Thyroid gland (tissue), 4 donors: ENCODE results near the gene SESN3.

Source experiments
- POLR2A ChIP-seq, 2 donors: fragments of 450-650 bp; IDR thresholded peaks; one replicate each; pipeline ENCODE4 v1.6.1; 2017; ENCODE audit warnings: antibody characterized with exemption in 2 of 2, mild to moderate bottlenecking in 2 of 2, moderate library complexity in 1 of 2
- TF ChIP-seq, protein P1 (sequence below), 6 experiments: fragments of 200-600 bp in 3 of 6; fragments of 450-650 bp in 3 of 6; sonication (generic) in 3 of 6; IDR thresholded peaks; one replicate each; pipeline ENCODE4 v1.5.1; 2016 to 2019; ENCODE audit warnings: antibody characterized with exemption in 6 of 6, mild to moderate bottlenecking in 2 of 6, inconsistent platforms in 1 of 6, moderate library complexity in 1 of 6

DNA sequence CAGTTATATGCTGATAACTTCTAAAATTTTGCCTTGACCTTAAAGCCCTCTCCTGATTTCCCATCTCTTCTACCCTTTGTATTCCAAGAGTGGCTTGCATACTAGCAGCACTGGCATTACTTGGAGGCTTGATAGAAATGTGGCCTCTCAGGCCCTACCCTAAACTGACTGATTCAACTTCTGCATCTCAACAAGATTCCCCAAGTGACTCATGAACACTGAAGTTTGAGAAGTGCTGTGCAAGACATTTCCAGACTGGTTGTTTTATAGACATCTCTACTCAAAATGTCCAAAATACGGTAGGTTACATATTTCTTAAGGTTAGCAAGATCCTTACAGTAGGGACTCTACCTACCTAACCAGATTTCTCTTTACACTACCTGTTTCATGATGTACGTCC is 48.6 kb downstream of the SESN3 start:
- TF ChIP-seq, protein P1, sequence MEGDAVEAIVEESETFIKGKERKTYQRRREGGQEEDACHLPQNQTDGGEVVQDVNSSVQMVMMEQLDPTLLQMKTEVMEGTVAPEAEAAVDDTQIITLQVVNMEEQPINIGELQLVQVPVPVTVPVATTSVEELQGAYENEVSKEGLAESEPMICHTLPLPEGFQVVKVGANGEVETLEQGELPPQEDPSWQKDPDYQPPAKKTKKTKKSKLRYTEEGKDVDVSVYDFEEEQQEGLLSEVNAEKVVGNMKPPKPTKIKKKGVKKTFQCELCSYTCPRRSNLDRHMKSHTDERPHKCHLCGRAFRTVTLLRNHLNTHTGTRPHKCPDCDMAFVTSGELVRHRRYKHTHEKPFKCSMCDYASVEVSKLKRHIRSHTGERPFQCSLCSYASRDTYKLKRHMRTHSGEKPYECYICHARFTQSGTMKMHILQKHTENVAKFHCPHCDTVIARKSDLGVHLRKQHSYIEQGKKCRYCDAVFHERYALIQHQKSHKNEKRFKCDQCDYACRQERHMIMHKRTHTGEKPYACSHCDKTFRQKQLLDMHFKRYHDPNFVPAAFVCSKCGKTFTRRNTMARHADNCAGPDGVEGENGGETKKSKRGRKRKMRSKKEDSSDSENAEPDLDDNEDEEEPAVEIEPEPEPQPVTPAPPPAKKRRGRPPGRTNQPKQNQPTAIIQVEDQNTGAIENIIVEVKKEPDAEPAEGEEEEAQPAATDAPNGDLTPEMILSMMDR (IDR thresholded peaks at IDR 0.05) = no peak
- no peak for TF ChIP-seq POLR2A (IDR thresholded peaks at IDR 0.05)
